Fibroblast of lung (primary cell): ENCODE results near the gene OR4K2.
"Not testable (repeated sequence)": the region's sequence is repeated elsewhere in the genome, so short reads cannot be mapped to it uniquely, and the experiment has no call there.

Experiments
- CTCF ChIP-seq, 2 donors: IDR thresholded peaks in 1 of 2; conservative IDR thresholded peaks in 1 of 2; 1 replicate in 1 of 2; 2 replicates in 1 of 2; pipeline ENCODE4 v1.5.1; 2011 to 2012; ENCODE audit warnings: low read length in 2 of 2, control low read depth in 1 of 2, inconsistent platforms in 1 of 2, low read depth in 1 of 2, mild to moderate bottlenecking in 1 of 2
- EZH2 ChIP-seq: IDR thresholded peaks from 2 replicates; pipeline ENCODE4 v1.5.1; 2012; ENCODE audit warnings: low read length, control low read depth, mild to moderate bottlenecking; ENCODE audit errors: missing control alignments

GRCh38 chr14:19827626-19828244 lies 47.2 kb upstream of the OR4K2 start:
- TF ChIP-seq CTCF (conservative IDR thresholded peaks at IDR 0.05 in 1 of 2, IDR thresholded peaks at IDR 0.05 in 1 of 2; ENCODE audit: low read depth in 1 of 2, low read length in 2 of 2); EZH2: not testable (repeated sequence)
